GM08714 (cell line): Measurements from ENCODE around the gene BRCC3.
"Not testable (repeated sequence)": the region's sequence is repeated elsewhere in the genome, so short reads cannot be mapped to it uniquely, and the experiment has no call there.

ENCODE experiments used
- H3K4me3 ChIP-seq: fragments of 200-500 bp; sonication (Bioruptor generic); 2 replicates; pipeline ENCODE4 v1.5.1; 2014; ENCODE audit warnings: mild to moderate bottlenecking, low read length, inconsistent platforms
- ZNF274 ChIP-seq: IDR thresholded peaks from 2 replicates; pipeline ENCODE4 v1.6.1; 2012; ENCODE audit warnings: mild to moderate bottlenecking, low read depth, low read length

Gene BRCC3

DNA sequence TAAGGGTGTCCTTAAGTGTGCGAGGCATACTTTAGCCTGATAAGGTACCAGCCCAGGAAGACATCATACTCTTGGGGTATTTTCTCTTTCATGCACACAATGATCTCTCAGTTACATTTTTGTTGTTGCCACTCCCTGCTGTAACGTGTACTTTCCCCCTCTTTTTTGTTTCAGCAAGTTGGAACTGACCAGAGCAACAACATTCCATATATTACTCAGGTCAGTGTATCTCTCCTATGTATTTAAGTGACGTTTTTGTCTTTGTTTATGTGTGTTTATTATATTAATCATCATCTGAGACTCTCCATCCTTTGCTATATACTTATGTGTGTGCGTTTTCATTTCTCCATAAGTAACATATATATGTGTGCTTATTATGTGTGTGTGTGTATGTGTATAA is 73.6 kb downstream of the BRCC3 start:
- H3K4me3 ChIP-seq, result no peak overlapping the region

DNA sequence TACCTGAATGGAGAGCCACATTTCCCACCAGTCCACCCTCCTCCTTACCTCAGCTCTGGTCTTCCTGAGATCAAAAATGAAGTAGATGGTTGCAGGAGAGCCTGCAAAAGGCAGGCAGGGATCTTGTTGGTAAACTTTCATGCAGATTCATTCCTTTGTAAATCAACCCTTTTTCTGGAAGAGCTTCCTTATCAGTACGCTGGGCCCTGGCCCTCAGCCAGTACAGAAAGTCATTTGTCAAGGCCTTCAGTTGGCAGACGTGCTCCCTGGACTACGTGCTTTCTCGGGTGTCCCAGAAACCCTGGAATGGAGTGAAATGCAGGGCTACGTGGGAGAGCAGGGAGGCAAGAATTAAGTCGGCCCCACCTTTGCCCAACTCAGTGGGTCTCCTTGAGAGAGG is 76.3 kb downstream of the BRCC3 start:
- H3K4me3 ChIP-seq, result not testable (repeated sequence)

More for the DNA sequence above, 73.6 kb downstream of the BRCC3 start:
- no peak for TF ChIP-seq ZNF274

DNA sequence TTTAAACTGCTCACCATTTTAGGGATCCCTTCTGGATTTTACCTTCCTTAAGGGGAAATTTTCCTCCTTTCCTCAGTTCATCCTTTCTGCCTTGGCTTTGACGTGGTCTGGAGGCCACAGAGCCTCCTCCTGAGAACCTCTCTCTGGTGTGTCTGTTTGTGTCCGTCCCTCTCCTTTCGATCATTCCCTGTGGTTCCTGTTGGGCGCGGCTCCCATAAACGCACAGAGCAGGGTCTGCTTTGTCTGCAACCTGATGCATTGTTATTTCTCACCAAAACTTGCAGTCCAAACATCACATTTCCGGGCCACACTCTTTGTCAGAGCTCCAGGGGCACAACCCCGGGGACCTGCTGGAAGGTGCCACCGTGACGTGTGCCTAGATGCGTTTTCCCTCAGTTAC is 76.9 kb downstream of the BRCC3 start:
- H3K4me3 ChIP-seq, result not testable (repeated sequence)

DNA sequence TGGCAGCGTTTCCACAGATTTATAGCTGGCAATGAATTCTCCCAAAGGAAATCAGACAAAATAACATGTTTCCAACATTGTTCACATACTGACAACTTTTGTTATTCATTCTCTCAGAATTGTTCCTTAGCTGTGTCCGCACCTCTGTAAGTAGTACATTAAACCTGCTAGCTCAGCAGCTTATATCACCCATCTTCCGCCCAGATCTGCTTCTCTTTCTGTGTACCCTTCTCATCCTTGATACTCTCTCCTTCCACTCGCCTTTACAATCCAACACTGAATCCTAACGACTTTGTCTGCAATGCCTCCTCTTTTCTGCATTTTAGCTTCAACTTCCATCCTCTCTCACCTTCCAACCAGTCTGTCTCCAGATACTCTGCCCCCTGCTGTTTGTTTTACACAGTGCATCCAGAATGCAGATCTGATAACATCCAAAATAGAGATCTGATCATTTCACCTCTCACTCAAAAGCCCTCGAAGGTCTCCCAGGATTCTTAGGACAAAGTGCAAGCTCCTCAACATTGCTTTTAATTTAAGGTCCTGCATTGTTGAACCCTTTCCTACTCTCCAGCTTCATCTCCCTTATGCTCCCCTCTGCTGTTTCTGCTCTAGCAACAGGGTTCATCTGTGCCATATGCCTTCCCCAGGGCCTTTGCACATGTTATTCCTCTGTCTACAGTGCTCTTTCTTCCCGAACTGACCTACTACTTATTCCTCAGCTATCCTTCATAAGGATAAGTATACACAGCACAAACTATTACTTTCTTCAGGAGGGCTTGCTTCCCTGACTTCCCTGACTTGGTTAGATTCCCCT is 77.6 kb downstream of the BRCC3 start:
- no peak for TF ChIP-seq ZNF274
- no peak overlapping the region for H3K4me3 ChIP-seq

DNA sequence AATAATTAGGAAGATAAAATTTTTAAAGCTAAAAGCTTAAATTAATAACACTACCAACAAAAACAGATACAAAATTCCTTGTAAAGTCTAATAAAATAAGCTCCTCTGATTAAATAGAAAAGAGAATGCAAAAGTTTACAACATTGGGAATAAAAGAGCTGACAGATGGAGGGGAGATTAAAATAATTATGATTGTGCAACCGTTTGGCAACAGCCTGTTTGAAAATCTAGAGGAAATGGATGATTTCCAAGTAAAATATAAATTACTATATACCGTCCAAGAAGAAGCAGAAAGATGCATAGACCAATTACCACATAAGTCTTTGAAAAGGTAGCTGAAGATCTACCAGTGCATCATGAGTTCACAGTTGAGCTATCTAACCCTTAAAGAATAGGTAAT is 98.6 kb downstream of the BRCC3 start:
- H3K4me3 ChIP-seq, result no peak overlapping the region
- no peak for TF ChIP-seq ZNF274
